Subcutaneous adipose tissue (tissue), 4 donors: Measurements from ENCODE around the gene MX2. TPM values are rescaled to one million over a fixed set of nuclear protein-coding genes. Genes with fewer than 3 reads are reported as not detected.

ENCODE experiments used
- CTCF ChIP-seq: fragments of 450-650 bp; IDR thresholded peaks from one replicate; pipeline ENCODE4 v1.5.1; 2016; ENCODE audit warnings: low read depth, mild to moderate bottlenecking, control low read depth, antibody characterized with exemption, moderate library complexity
- total RNA-seq, 4 donors: library from RNA; depleted of rRNA; stranded (reverse); fragments of >200 nt; gene quantifications; one replicate each; pipeline ENCODE4 v1.1.0, GENCODE V29; 2016

MX2 gene
- total RNA-seq, 4 donors from 2014 or later: 16.4 to 31.3 (median 28.5) TPM

- no peak for TF ChIP-seq CTCF
Observed at GRCh38 chr21:41403966-41404365, 42.1 kb downstream of the MX2 start.

DNA sequence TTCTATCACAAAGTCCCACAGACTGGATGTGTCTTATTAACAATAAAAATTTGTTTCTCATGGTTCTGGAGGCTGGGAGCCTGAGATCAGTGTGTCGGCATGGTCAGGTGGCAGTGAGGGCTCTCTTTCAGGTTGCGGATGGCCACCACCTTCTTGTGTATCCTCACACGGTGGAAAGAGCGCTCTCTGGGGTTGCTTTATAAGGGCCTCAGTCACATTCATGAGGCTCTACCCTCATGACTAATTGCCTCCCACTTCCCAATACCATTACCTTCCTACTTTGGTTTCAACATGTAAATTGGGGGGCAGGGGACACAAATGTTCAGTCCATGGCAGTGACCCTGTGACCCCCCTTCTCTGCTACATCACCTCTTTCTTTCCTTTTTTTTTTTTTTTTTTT is 43.5 kb downstream of the MX2 start:
- TF ChIP-seq CTCF: no peak

DNA sequence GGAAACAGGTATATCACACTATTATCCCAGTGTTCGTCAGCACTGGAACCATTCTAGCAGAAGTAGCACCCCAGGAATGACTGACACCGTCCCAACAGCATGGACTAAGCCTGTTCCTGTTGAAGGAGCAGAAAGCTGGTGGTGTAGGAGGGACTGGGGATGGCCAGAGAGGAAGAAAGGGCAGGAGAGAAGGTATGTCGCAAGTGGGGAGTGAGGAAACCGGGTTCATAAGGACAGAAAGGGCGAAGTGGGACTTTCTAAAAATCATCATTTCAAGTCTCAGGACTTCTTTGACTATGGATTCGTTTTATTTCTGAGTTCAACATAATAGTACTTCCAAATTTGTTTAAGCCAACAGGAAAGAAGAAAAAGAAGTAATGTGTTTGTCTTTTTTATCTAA is 44.5 kb downstream of the MX2 start:
- TF ChIP-seq CTCF: no peak

- no peak for TF ChIP-seq CTCF
Observed at GRCh38 chr21:41407541-41408460, 46.0 kb downstream of the MX2 start.

DNA sequence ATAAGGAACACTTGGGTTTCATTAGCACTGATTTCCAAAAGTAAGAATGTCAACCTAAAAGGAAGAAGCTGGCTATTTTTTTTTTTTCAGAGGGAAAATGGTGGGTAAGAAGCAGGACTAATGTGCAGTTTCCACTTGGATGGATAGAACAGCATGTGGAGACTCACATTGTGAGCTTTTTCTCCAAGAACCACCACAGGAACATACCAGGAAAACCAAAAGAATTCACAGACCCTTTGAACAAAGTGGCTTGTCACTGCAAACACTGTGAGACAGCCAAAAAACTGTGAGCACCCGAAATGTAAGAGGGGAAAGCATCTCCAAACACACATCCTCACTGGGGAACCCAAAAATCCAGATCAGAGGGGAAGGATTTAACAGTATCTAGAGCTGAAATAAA is 48.5 kb downstream of the MX2 start:
- TF ChIP-seq CTCF: no peak

DNA sequence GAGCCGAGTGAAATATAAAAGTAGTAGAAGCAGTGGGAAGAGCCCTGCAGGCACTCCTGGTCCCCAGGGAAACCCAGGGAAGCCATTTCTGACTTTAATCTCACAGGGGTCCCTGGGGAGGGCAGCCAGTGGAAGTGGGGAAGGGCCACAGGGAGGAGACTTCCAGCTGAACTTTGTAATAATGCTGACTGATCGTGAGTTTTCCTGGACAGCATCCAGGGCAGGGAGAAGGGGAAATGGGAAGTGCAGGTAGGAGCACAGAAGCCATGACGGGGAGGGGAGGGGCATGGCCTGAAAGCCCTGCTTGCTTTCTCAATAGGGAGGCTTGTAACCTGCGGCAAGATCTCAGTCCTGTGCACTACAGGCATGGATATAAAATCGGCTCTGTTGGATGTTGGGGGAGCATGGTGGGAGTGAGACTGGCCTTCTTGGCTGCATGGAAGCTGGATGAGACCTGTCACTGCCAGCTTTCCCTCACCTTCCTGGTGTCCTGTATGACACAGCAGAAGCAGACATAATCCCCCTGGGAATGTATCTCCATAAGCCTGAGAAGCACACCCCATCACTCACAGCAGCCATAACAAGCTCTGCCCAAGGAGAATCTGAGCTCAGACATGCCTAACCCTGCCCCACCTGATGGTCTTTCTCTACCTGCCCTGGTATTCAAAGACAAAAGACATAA is 49.1 kb downstream of the MX2 start:
- no peak for TF ChIP-seq CTCF

- TF ChIP-seq CTCF: no peak
Observed at GRCh38 chr21:41411449-41412089, 49.7 kb downstream of the MX2 start.
